Stimulated activated memory B cell treated with anti-CD40 and anti-IgM and Interleukin-4, amounts not matched to agents 10 μg/mL and 1 μg/mL and 100 μg/mL, for 72 hours (primary cell): Measurements from ENCODE around the gene MAPK12.

ENCODE experiments used
- ATAC-seq: fragments of 150-1000 bp; cut with Tn5 transposase; 2 replicates; pipeline ENCODE4 v1.10.0; 2021
- H3K27ac Mint-ChIP-seq: one replicate; pipeline ENCODE4 v1.8.0; 2022; ENCODE audit warnings: mild to moderate bottlenecking, mixed read lengths
- H3K27me3 Mint-ChIP-seq: one replicate; pipeline ENCODE4 v1.8.0; 2022; ENCODE audit warnings: mixed read lengths
- H3K36me3 Mint-ChIP-seq: one replicate; pipeline ENCODE4 v1.8.0; 2022; ENCODE audit warnings: mixed read lengths
- H3K4me1 Mint-ChIP-seq: one replicate; pipeline ENCODE4 v1.8.0; 2022; ENCODE audit warnings: mixed read lengths
- H3K4me3 Mint-ChIP-seq: one replicate; pipeline ENCODE4 v1.8.0; 2022; ENCODE audit warnings: mild to moderate bottlenecking, moderate library complexity, mixed read lengths
- H3K9me3 Mint-ChIP-seq: one replicate; pipeline ENCODE4 v1.8.0; 2022; ENCODE audit warnings: mixed read lengths

MAPK12 gene

GRCh38 chr22:50289942-50290630 is 28.6 kb upstream of the MAPK12 start:
- H3K36me3 Mint-ChIP-seq = peaks cover 12% of the 10 kb centered on the region
- H3K4me3 Mint-ChIP-seq = no peak overlapping the region
- H3K27me3 Mint-ChIP-seq = peaks cover 27% of the 10 kb centered on the region
- peaks cover 37% of the 10 kb centered on the region for H3K4me1 Mint-ChIP-seq
- no peak for ATAC-seq
- H3K9me3 Mint-ChIP-seq = no peaks in the 10 kb centered on the region
- no peak overlapping the region for H3K27ac Mint-ChIP-seq

GRCh38 chr22:50289151-50289941 is 27.9 kb upstream of the MAPK12 start:
- Mint-ChIP-seq H3K4me1 (peaks cover 34% of the 10 kb centered on the region), H3K4me3 (no peak overlapping the region), H3K27ac (no peak overlapping the region), H3K36me3 (peaks cover 12% of the 10 kb centered on the region), H3K9me3 (no peaks in the 10 kb centered on the region), H3K27me3 (peaks cover 34% of the 10 kb centered on the region)
- no peak for ATAC-seq

GRCh38 chr22:50287731-50288130 is 26.2 kb upstream of the MAPK12 start:
- Mint-ChIP-seq H3K36me3 (peaks cover 12% of the 10 kb centered on the region), H3K9me3 (no peaks in the 10 kb centered on the region)

GRCh38 chr22:50286701-50287318 is 25.3 kb upstream of the MAPK12 start:
- Mint-ChIP-seq H3K9me3 (no peaks in the 10 kb centered on the region), H3K27me3 (peaks cover 21% of the 10 kb centered on the region), H3K4me1 (peaks cover 11% of the 10 kb centered on the region), H3K27ac (no peak overlapping the region), H3K36me3 (peaks cover 12% of the 10 kb centered on the region), H3K4me3 (no peak overlapping the region)
- ATAC-seq = no peak

More at GRCh38 chr22:50287731-50288130, 26.2 kb upstream of the MAPK12 start:
- Mint-ChIP-seq H3K4me1 (peaks cover 20% of the 10 kb centered on the region), H3K27me3 (peaks cover 30% of the 10 kb centered on the region), H3K4me3 (no peak overlapping the region), H3K27ac (no peak overlapping the region)
- ATAC-seq = no peak

GRCh38 chr22:50286275-50286674 is 24.8 kb upstream of the MAPK12 start:
- peaks cover 6% of the 10 kb centered on the region for H3K4me1 Mint-ChIP-seq
- ATAC-seq = no peak
- H3K9me3 Mint-ChIP-seq = no peaks in the 10 kb centered on the region
- peaks cover 12% of the 10 kb centered on the region for H3K36me3 Mint-ChIP-seq
- H3K4me3 Mint-ChIP-seq = no peak overlapping the region
- H3K27ac Mint-ChIP-seq = no peak overlapping the region
- H3K27me3 Mint-ChIP-seq = peaks cover 15% of the 10 kb centered on the region

GRCh38 chr22:50285568-50286229 is 24.2 kb upstream of the MAPK12 start:
- H3K36me3 Mint-ChIP-seq = peaks cover 17% of the 10 kb centered on the region
- H3K9me3 Mint-ChIP-seq = no peaks in the 10 kb centered on the region
- H3K27me3 Mint-ChIP-seq = peaks cover 10% of the 10 kb centered on the region
- H3K4me3 Mint-ChIP-seq = no peak overlapping the region
- H3K27ac Mint-ChIP-seq = no peak overlapping the region
- no peaks in the 10 kb centered on the region for H3K4me1 Mint-ChIP-seq
- ATAC-seq = no peak

- no peak overlapping the region for H3K4me3 Mint-ChIP-seq
- H3K36me3 Mint-ChIP-seq = peaks cover 18% of the 10 kb centered on the region
- ATAC-seq = no peak
- peaks cover 8% of the 10 kb centered on the region for H3K27me3 Mint-ChIP-seq
- H3K9me3 Mint-ChIP-seq = no peaks in the 10 kb centered on the region
- no peak overlapping the region for H3K27ac Mint-ChIP-seq
- H3K4me1 Mint-ChIP-seq = no peaks in the 10 kb centered on the region
These were observed 23.0 kb upstream of the MAPK12 start for GRCh38 chr22:50284479-50284878.

- no peak overlapping the region for H3K4me3 Mint-ChIP-seq
- H3K27ac Mint-ChIP-seq = no peak overlapping the region
- no peaks in the 10 kb centered on the region for H3K4me1 Mint-ChIP-seq
- no peaks in the 10 kb centered on the region for H3K9me3 Mint-ChIP-seq
- peaks cover 8% of the 10 kb centered on the region for H3K27me3 Mint-ChIP-seq
- ATAC-seq = no peak
- peaks cover 13% of the 10 kb centered on the region for H3K36me3 Mint-ChIP-seq
These were observed 22.3 kb upstream of the MAPK12 start for GRCh38 chr22:50283821-50284220.

- Mint-ChIP-seq H3K4me3 (no peak overlapping the region), H3K4me1 (no peaks in the 10 kb centered on the region), H3K27ac (no peak overlapping the region), H3K36me3 (peaks cover 6% of the 10 kb centered on the region), H3K27me3 (peaks cover 8% of the 10 kb centered on the region), H3K9me3 (no peaks in the 10 kb centered on the region)
- no peak for ATAC-seq
These were observed 21.1 kb upstream of the MAPK12 start for GRCh38 chr22:50282361-50283155.

GRCh38 chr22:50281957-50282356 is 20.5 kb upstream of the MAPK12 start:
- H3K36me3 Mint-ChIP-seq = peaks cover 6% of the 10 kb centered on the region
- H3K4me1 Mint-ChIP-seq = no peaks in the 10 kb centered on the region
- H3K4me3 Mint-ChIP-seq = no peak overlapping the region
- H3K27me3 Mint-ChIP-seq = peaks cover 8% of the 10 kb centered on the region
- ATAC-seq = no peak
- no peaks in the 10 kb centered on the region for H3K9me3 Mint-ChIP-seq
- no peak overlapping the region for H3K27ac Mint-ChIP-seq

GRCh38 chr22:50281384-50281760 is 19.9 kb upstream of the MAPK12 start:
- peaks cover 6% of the 10 kb centered on the region for H3K36me3 Mint-ChIP-seq
- H3K27ac Mint-ChIP-seq = no peak overlapping the region
- peaks cover 8% of the 10 kb centered on the region for H3K27me3 Mint-ChIP-seq
- no peaks in the 10 kb centered on the region for H3K9me3 Mint-ChIP-seq
- H3K4me1 Mint-ChIP-seq = no peaks in the 10 kb centered on the region
- H3K4me3 Mint-ChIP-seq = no peak overlapping the region
- ATAC-seq = no peak

GRCh38 chr22:50280708-50281383 is 19.4 kb upstream of the MAPK12 start:
- ATAC-seq = no peak
- Mint-ChIP-seq H3K27me3 (peaks cover 8% of the 10 kb centered on the region), H3K27ac (no peak overlapping the region), H3K4me3 (no peak overlapping the region), H3K36me3 (peaks cover 6% of the 10 kb centered on the region), H3K4me1 (no peaks in the 10 kb centered on the region), H3K9me3 (no peaks in the 10 kb centered on the region)

GRCh38 chr22:50280022-50280707 is 18.7 kb upstream of the MAPK12 start:
- Mint-ChIP-seq H3K4me1 (no peaks in the 10 kb centered on the region), H3K27me3 (peaks cover 8% of the 10 kb centered on the region), H3K27ac (no peak overlapping the region), H3K36me3 (peaks cover 6% of the 10 kb centered on the region), H3K9me3 (no peaks in the 10 kb centered on the region), H3K4me3 (no peak overlapping the region)
- ATAC-seq = no peak
